ENCODE results near the gene TMEM134.
"Not testable (repeated sequence)": the region's sequence is repeated elsewhere in the genome, so short reads cannot be mapped to it uniquely, and the experiment has no call there.

The TMEM134 gene

GRCh38 chr11:67428052-67429001, 40.7 kb downstream of the TMEM134 start, which contains the start of gene RPS6KB2:
RPS6KB2 (plus strand) TSS chr11:67428494; CDS start chr11:67428546, 52 bp downstream.
- Histone ChIP-seq H3K4me1 (ENCODE audit: control extremely low read depth in 1 of 4, control insufficient read depth in 4 of 4, insufficient read depth in 4 of 4, low read length in 3 of 4) (peaks cover 3 to 33% (median 21%) of the 10 kb centered on the region in 4 experiments), H3K27ac (ENCODE audit: insufficient read depth in 1 of 2, low read depth in 1 of 2, low read length in 2 of 2, poor library complexity in 1 of 2, severe bottlenecking in 2 of 2) (peak within 1 kb of the TSS; percentile 90 to 95), H3K9me3 (ENCODE audit: control extremely low read depth in 1 of 5, control insufficient read depth in 4 of 5, insufficient read depth in 2 of 5, low read depth in 1 of 5, low read length in 4 of 5) (no peaks in the 10 kb centered on the region), H3K4me3 (ENCODE audit: control insufficient read depth in 1 of 7, extremely low read depth in 1 of 7, insufficient read depth in 4 of 7, low read depth in 2 of 7, low read length in 6 of 7) (peak within 1 kb of the TSS; percentile 86 to 99 (median 94)), H3K36me3 (ENCODE audit: control insufficient read depth in 4 of 4, insufficient read depth in 4 of 4, low read length in 3 of 4) (peaks cover 0 to 24% (median 18%) of the 10 kb centered on the region in 4 experiments), H3K27me3 (replicated peaks in 2 of 5; ENCODE audit: control insufficient read depth in 4 of 5, insufficient read depth in 5 of 5, low read length in 4 of 5) (no peaks in the 10 kb centered on the region)
- WGBS (ENCODE audit: insufficient coverage), result under 1% methylated on average over 62 of the region's 68 CpGs
- POLR2A ChIA-PET, result interaction anchor here (0.6 to 1.7 kb wide), 6 partner anchors 8 to 215 kb away, joined by 3 to 10 read pairs (median 4); partner anchors contain the start of gene PPP1CA
- DNase-seq, result peak; percentile 98
- CTCF ChIA-PET, result interaction anchor here (0.8 to 2.5 kb wide), 6 partner anchors 10 to 46 kb away, joined by 3 to 7 read pairs (median 3); partner anchors contain the start of gene TMEM134

GRCh38 chr11:67427364-67427859, 41.6 kb downstream of the TMEM134 start:
- DNase-seq; H3K9me3 ChIP-seq (ENCODE audit: control extremely low read depth in 1 of 5, control insufficient read depth in 4 of 5, insufficient read depth in 2 of 5, low read depth in 1 of 5, low read length in 4 of 5); H3K27me3 ChIP-seq (replicated peaks in 2 of 5; ENCODE audit: control insufficient read depth in 4 of 5, insufficient read depth in 5 of 5, low read length in 4 of 5): not testable (repeated sequence)
- ChIA-PET POLR2A (interaction anchor here (1.0 to 1.6 kb wide), 2 partner anchors 9 to 12 kb away, joined by 4 read pairs; no protein-coding TSS in a partner anchor), CTCF (interaction anchor here (1.4 to 2.5 kb wide), 2 partner anchors 19 to 45 kb away, joined by 3 to 7 read pairs; no protein-coding TSS in a partner anchor)
- Histone ChIP-seq H3K4me1 (ENCODE audit: control extremely low read depth in 1 of 4, control insufficient read depth in 4 of 4, insufficient read depth in 4 of 4, low read length in 3 of 4) (peaks cover 3 to 40% (median 18%) of the 10 kb centered on the region in 4 experiments), H3K27ac (ENCODE audit: insufficient read depth in 1 of 2, low read depth in 1 of 2, low read length in 2 of 2, poor library complexity in 1 of 2, severe bottlenecking in 2 of 2) (peak overlapping the region; percentile 90 to 95), H3K36me3 (ENCODE audit: control insufficient read depth in 4 of 4, insufficient read depth in 4 of 4, low read length in 3 of 4) (peaks cover 0 to 15% (median 10%) of the 10 kb centered on the region in 4 experiments), H3K4me3 (ENCODE audit: control insufficient read depth in 1 of 7, extremely low read depth in 1 of 7, insufficient read depth in 4 of 7, low read depth in 2 of 7, low read length in 6 of 7) (peak overlapping the region; percentile 86 to 99 (median 94))
- WGBS (ENCODE audit: insufficient coverage), result 81% methylated on average over 17 of the region's 19 CpGs

- POLR2A ChIA-PET, result no interaction called here
- no peak for DNase-seq
- H3K27me3 ChIP-seq (replicated peaks in 2 of 5; ENCODE audit: control insufficient read depth in 4 of 5, insufficient read depth in 5 of 5, low read length in 4 of 5), result no peaks in the 10 kb centered on the region
- no peak overlapping the region for H3K27ac ChIP-seq (ENCODE audit: insufficient read depth in 1 of 2, low read depth in 1 of 2, low read length in 2 of 2, poor library complexity in 1 of 2, severe bottlenecking in 2 of 2)
- H3K4me3 ChIP-seq (ENCODE audit: control insufficient read depth in 1 of 7, extremely low read depth in 1 of 7, insufficient read depth in 4 of 7, low read depth in 2 of 7, low read length in 6 of 7), result no peak overlapping the region
- H3K36me3 ChIP-seq (ENCODE audit: control insufficient read depth in 4 of 4, insufficient read depth in 4 of 4, low read length in 3 of 4), result no peaks in the 10 kb centered on the region
- no peaks in the 10 kb centered on the region for H3K9me3 ChIP-seq (ENCODE audit: control extremely low read depth in 1 of 5, control insufficient read depth in 4 of 5, insufficient read depth in 2 of 5, low read depth in 1 of 5, low read length in 4 of 5)
- CTCF ChIA-PET, result interaction anchor here (1.1 to 4.4 kb wide), 4 partner anchors 12 to 22 kb away, joined by 3 to 22 read pairs (median 6); partner anchors contain the start of genes PPP1CA and PTPRCAP
- WGBS (ENCODE audit: insufficient coverage), result 96% methylated on average over 30 of the region's 34 CpGs
- H3K4me1 ChIP-seq (ENCODE audit: control extremely low read depth in 1 of 4, control insufficient read depth in 4 of 4, insufficient read depth in 4 of 4, low read length in 3 of 4), result peaks cover 3 to 57% (median 31%) of the 10 kb centered on the region in 4 experiments
Observed at GRCh38 chr11:67423891-67424613, 45.0 kb downstream of the TMEM134 start.

DNA sequence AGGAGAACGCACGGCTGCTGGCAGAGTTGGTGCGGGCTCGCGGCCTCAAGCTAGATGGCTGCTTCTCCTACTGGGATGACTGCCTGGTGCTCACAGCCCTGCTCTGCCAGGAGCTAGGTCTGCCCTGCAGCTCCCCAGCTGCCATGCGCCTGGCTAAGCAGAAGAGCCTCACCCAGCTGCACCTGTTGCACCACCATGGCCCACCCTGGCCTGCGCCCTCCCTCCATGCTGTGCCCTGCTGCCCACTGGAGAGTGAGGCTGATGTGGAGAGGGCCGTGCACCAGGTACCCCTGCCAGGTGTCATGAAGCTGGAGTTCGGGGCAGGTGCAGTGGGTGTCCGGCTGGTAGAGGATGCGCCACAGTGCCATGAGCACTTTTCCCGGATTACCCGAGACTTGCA, 45.6 kb downstream of the TMEM134 start:
- H3K4me1 ChIP-seq (ENCODE audit: control extremely low read depth in 1 of 4, control insufficient read depth in 4 of 4, insufficient read depth in 4 of 4, low read length in 3 of 4), result peaks cover 0 to 57% (median 32%) of the 10 kb centered on the region in 4 experiments
- H3K4me3 ChIP-seq (ENCODE audit: control insufficient read depth in 1 of 7, extremely low read depth in 1 of 7, insufficient read depth in 4 of 7, low read depth in 2 of 7, low read length in 6 of 7), result no peak overlapping the region
- H3K36me3 ChIP-seq (ENCODE audit: control insufficient read depth in 4 of 4, insufficient read depth in 4 of 4, low read length in 3 of 4), result no peaks in the 10 kb centered on the region
- no peaks in the 10 kb centered on the region for H3K27me3 ChIP-seq (replicated peaks in 2 of 5; ENCODE audit: control insufficient read depth in 4 of 5, insufficient read depth in 5 of 5, low read length in 4 of 5)
- WGBS (ENCODE audit: insufficient coverage), result 93% methylated on average over 12 of the region's 13 CpGs
- ChIA-PET CTCF (interaction anchor here (0.8 to 4.4 kb wide), 5 partner anchors 9 to 88 kb away, joined by 3 to 22 read pairs (median 4); partner anchors contain the start of genes PPP1CA and PTPRCAP), POLR2A (no interaction called here)
- no peak for DNase-seq
- no peak overlapping the region for H3K27ac ChIP-seq (ENCODE audit: insufficient read depth in 1 of 2, low read depth in 1 of 2, low read length in 2 of 2, poor library complexity in 1 of 2, severe bottlenecking in 2 of 2)
- H3K9me3 ChIP-seq (ENCODE audit: control extremely low read depth in 1 of 5, control insufficient read depth in 4 of 5, insufficient read depth in 2 of 5, low read depth in 1 of 5, low read length in 4 of 5), result no peaks in the 10 kb centered on the region

DNA sequence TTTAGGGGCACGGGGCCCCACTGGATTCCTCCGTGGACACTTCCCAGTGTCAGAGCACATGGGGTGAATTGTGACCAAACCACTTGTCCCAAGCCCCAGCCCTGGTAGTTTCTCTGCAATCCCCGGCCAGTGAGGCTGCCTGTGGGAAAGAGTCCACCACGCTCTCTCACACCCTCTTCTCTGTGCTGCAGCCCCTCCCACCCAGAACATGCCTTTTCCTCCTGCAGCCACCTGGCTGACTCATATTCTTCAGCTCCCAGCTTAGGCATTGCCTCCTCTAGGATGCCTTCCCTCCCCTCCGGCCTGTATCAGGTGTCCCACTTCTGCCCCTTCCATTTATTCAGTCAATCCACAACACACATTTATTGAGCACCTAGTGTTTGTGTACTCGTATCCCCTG, 46.2 kb downstream of the TMEM134 start:
- 77% methylated on average over 5 of the region's 6 CpGs for WGBS (ENCODE audit: insufficient coverage)
- CTCF ChIA-PET, result interaction anchor here (0.8 to 4.4 kb wide), 4 partner anchors 9 to 88 kb away, joined by 3 to 22 read pairs (median 4); partner anchors contain the start of gene PPP1CA
- Histone ChIP-seq H3K27ac (ENCODE audit: insufficient read depth in 1 of 2, low read depth in 1 of 2, low read length in 2 of 2, poor library complexity in 1 of 2, severe bottlenecking in 2 of 2) (no peak overlapping the region), H3K27me3 (replicated peaks in 2 of 5; ENCODE audit: control insufficient read depth in 4 of 5, insufficient read depth in 5 of 5, low read length in 4 of 5) (no peaks in the 10 kb centered on the region), H3K4me3 (ENCODE audit: control insufficient read depth in 1 of 7, extremely low read depth in 1 of 7, insufficient read depth in 4 of 7, low read depth in 2 of 7, low read length in 6 of 7) (no peak overlapping the region), H3K9me3 (ENCODE audit: control extremely low read depth in 1 of 5, control insufficient read depth in 4 of 5, insufficient read depth in 2 of 5, low read depth in 1 of 5, low read length in 4 of 5) (no peaks in the 10 kb centered on the region), H3K4me1 (ENCODE audit: control extremely low read depth in 1 of 4, control insufficient read depth in 4 of 4, insufficient read depth in 4 of 4, low read length in 3 of 4) (peaks cover 0 to 61% (median 38%) of the 10 kb centered on the region in 4 experiments), H3K36me3 (ENCODE audit: control insufficient read depth in 4 of 4, insufficient read depth in 4 of 4, low read length in 3 of 4) (no peaks in the 10 kb centered on the region)
- POLR2A ChIA-PET, result no interaction called here
- no peak for DNase-seq

GRCh38 chr11:67421430-67422031, 47.5 kb downstream of the TMEM134 start:
- ChIA-PET CTCF (interaction anchor here (2.0 to 6.4 kb wide), 3 partner anchors 13 to 19 kb away, joined by 8 to 60 read pairs (median 22); partner anchors contain the start of genes PPP1CA, PTPRCAP and TBC1D10C), POLR2A (interaction anchor here (1.0 to 1.9 kb wide), 4 partner anchors 9 to 20 kb away, joined by 4 to 9 read pairs (median 8); partner anchors contain the start of genes PPP1CA and PTPRCAP)
- Histone ChIP-seq H3K27ac (ENCODE audit: insufficient read depth in 1 of 2, low read depth in 1 of 2, low read length in 2 of 2, poor library complexity in 1 of 2, severe bottlenecking in 2 of 2) (no peak overlapping the region), H3K36me3 (ENCODE audit: control insufficient read depth in 4 of 4, insufficient read depth in 4 of 4, low read length in 3 of 4) (no peaks in the 10 kb centered on the region), H3K4me3 (ENCODE audit: control insufficient read depth in 1 of 7, extremely low read depth in 1 of 7, insufficient read depth in 4 of 7, low read depth in 2 of 7, low read length in 6 of 7) (peak overlapping the region in 2 of 7 experiments; percentile 51 to 63), H3K9me3 (ENCODE audit: control extremely low read depth in 1 of 5, control insufficient read depth in 4 of 5, insufficient read depth in 2 of 5, low read depth in 1 of 5, low read length in 4 of 5) (no peaks in the 10 kb centered on the region), H3K4me1 (ENCODE audit: control extremely low read depth in 1 of 4, control insufficient read depth in 4 of 4, insufficient read depth in 4 of 4, low read length in 3 of 4) (peaks cover 0 to 68% (median 46%) of the 10 kb centered on the region in 4 experiments), H3K27me3 (replicated peaks in 2 of 5; ENCODE audit: control insufficient read depth in 4 of 5, insufficient read depth in 5 of 5, low read length in 4 of 5) (no peaks in the 10 kb centered on the region)
- DNase-seq, result no peak
- WGBS (ENCODE audit: insufficient coverage), result 80% methylated on average over 21 of the region's 22 CpGs

All from common myeloid progenitor, CD34-positive (primary cell).